Hematopoietic multipotent progenitor cell treated with erythropoietin and hydrocortisone succinate and interleukin-3 and kit ligand, for 8 days (in vitro differentiated cells): ENCODE data around the gene SSTR5.

Source experiments
- DNase-seq: peaks from one replicate; pipeline ENCODE4 v3.0.0-alpha.2; 2015

SSTR5 gene

DNA sequence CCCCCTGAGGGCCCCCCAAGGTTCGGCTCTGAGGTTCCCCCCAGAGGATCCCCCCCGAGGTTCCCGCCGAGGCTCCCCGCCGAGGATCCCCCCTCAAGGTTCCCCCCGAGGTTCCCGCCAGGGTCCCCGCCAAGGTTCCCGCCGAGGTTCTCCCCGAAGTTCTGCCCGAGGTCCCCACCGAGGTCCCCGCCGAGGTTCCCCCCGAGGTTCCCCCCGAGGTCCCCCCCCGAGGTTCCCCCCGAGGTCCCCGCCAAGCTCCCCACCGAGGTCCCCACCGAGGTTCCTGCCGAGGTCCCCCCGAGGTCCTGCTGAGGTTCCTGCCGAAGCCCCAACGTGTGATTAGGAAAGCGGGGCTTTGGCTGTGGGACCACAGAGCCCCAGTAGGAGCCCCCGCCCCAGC is 32.2 kb upstream of the SSTR5 start:
- no peak for DNase-seq

DNA sequence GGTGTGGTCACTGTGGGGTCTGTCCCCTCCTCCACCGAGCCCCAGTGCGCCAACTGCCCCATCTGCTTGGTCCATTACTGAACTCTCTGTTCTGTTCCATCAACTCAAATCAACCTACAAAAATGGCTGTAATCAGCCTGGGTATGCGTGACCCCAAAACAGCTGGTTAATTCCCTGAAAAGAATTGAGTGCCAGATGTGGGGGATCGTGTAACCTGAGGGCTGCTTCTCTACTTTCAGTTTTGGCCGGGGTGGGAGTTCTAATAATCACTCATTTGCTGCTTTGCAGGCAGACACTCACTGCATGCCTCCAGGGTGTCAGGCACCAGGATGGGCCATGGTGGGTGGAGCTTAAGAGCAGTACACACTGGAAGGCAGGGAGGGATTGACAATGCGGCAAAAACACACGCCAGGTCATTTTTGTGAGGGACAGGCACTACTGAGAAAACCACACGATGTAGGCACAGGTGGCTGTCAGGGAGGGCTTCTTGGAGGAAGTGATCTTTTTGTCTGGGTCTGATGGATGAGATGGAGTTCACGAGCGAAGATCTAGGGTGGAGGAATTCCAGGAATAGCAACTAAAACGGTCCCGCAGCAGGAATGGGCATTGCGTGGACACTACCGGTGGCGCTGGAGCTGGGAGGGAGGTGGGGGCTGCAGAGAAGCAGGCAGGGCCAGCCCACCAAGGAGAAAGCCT is 30.4 kb upstream of the SSTR5 start:
- no peak for DNase-seq

DNA sequence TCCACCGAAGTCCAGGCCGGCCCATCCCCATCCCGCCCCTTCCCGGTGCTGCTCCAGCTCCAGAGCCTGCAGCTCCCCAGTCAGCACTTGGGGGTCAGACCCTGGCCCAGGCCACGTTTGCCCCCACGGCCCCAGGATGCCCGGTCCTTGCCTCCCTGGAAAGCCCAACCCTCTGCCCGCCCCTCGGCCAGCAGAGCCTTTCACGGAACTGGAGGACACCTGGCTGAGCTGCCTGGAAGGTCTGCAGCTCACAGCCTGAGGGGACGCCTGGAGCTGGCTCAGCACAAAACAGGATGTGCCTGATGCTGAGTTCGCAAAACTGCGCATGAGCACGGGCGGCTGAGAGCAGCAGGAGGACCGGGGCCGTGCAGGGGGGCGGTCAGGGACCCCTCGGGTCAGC is 29.7 kb upstream of the SSTR5 start:
- DNase-seq = no peak

DNA sequence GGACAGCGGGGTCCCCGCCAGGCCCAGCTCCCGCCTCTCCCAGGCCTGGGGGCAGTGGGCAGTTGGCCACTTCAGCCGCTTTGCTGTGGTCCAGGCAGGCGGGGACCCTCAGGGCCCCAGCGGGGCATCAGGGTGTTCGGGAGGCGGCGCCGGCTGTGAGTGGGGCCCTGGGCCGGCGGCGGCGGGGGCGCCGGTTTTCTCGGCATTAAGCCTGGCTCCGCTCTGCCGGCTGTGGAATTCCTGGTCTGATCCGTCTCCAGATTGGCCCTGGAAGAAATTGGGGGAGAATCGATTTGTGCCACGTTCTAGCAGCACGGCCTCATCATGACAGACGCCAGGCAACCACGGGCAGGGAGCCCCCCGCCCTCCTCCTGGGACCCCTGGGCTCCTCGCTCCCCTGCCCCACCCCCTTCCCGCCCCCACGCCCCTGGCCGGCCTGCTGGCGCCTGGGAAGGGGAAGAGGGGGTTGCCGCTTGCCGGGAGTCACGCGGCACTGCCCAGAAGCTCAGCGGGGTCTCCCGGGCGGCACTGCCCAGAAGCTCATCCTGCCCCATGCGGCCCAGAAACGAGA is 28.6 kb upstream of the SSTR5 start:
- DNase-seq = no peak

DNA sequence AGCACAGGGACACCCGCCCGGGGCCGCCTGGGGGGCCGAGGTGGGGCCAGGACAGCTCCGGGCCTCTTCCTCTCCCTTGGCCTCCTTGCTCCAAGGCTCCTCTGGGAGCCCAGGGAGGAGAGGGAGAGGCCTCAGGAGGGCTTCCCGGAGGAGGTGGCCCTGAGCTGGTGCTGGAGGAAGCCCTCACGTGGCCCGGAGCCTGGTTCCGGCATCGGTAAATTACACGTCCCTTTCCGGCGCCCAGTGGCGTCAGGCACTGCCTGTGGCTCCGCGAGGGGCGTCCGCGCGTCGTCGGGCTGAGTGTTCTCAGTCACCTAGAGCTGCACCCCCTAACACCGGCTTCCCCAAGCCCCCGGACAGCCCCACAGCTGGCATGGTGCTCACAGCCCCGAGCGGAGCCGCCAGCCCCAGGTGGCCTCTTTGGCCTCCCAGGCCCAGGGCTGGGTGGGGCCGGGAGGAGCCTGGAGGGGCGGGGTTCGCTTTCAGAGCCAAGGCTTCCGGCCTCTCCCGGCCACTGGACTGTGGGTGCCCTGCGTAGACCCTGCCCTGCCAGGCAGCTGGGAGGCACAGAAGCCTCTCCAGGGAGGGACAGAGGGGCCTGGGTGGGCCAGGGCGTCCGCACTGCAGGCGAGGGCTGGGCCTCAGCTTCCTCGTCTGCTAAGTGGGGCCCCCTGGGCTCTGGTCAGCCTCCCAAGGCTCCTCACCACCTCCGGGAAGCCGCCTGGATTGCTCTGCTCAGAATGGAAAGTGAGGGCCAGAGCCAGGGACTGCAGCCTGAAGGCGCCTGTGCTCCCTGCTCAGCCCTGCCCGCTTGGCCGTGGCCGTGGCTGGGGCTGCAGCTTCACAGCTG is 27.9 kb upstream of the SSTR5 start:
- DNase-seq = no peak

DNA sequence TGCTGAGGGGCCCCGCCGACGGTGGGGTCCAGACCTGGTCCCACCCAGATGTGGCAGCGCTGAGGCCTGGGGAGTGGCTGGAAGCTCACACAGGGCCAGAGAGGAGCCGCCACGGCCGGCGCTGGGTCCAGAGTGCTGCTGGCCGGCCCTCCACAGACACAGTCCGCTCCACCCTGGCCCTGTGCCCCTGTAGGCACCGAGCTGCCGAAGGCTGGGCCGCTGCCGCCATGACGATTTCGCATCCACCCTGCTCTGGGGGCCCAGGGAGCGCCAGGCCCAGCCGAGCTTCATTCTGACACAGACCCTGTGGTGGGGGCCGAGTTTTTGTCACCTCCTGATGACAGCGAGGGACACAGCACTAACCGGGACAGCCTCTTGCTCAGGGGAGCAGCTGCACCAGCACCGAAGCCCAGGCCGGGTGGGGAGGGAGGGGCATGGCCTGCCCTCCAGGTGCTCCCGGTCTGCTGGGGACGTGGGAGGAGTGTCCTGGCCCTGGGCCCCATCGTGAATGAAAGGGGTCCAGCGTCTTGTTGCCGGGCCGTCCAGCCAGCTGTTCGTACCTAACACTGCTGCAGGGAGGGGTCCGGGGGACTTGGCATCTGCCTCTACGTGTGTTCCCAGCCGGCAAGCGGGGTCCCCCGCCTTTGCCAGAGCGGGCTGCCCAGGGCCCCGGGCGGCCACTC is 27.1 kb upstream of the SSTR5 start:
- no peak for DNase-seq

DNA sequence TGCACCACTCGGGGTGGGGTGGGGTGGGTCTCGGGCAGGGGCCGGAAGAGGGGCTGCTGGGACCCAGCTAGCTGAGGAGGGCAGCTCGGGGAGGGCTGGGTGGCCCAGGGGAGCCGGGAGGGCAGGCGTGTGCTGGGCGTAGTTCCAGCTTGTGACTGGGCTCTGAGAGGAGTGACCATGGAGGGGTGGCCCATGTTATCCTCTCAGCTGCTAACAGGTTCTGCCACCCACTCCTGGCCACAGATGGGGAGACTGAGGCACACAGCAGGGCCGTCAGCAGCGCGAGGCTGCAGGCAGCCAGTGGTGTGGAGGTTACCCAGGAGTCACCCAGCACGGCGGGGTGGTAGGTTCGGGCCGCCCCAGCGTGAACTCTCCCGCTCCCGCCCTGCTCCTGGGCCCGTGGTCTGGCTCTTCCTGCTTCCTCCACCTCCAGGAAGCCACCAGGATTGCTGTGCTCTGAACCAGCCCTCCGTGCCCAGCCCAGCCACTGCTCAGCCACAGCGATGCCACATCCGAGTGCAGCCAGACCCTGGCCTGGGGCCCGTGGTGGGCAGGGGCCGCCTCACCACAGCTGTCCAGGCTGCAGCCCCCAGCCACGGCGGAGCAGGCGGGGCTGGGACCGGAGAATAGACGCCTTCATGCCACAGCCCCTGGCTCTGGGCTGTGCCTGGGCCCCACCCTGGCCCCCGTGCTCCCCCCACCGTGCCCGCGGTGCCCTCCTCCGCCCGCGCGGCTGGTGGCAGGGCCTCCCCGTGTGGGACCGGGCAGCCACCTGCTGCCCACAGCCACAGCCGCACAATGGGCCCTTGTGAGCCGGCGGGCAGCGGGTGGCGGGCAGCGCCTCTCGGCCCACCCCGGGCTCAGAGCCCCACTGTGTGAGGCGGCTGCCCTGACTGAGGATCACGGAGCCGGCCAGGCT is 26.3 kb upstream of the SSTR5 start:
- DNase-seq = no peak

DNA sequence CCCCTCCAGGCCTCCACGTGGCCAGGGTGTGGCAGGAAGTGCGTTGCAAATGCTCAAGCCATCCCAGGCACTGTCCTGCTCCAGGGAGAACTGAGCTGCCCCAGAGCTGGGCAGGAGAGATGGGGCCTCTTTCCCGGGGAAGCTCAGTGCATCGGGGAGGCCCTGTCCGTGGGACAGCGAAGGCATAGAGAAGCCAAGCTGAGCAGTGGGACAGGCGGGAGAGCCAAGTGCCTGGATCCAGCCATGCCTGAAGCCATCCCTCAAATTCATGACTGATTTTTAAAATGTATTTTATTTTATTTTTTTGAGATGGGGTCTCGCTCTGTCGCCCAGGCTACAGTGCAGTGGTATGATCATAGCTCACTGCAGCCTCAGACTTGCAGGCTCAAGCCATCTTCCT is 25.4 kb upstream of the SSTR5 start:
- DNase-seq = no peak

DNA sequence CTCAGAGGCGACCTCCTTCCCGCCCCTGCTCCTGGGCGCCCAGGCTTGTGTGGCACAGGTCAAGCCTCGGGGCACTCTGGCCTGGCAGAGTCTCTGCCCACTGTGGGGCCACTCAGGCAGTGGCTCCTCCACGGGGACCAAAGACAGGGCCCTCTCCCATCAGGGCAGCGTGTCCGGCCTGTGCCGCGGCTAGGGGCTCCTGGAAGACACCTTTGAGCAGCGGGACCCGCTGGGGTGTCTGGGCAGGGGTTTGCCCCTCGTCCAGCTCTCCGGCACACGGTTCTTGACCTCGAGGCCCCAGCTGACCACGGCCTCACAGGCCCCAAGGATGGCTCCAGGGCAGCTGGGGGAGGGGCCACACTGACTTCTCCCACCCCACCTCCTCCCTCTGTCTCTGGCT is 24.7 kb upstream of the SSTR5 start:
- DNase-seq = no peak

DNA sequence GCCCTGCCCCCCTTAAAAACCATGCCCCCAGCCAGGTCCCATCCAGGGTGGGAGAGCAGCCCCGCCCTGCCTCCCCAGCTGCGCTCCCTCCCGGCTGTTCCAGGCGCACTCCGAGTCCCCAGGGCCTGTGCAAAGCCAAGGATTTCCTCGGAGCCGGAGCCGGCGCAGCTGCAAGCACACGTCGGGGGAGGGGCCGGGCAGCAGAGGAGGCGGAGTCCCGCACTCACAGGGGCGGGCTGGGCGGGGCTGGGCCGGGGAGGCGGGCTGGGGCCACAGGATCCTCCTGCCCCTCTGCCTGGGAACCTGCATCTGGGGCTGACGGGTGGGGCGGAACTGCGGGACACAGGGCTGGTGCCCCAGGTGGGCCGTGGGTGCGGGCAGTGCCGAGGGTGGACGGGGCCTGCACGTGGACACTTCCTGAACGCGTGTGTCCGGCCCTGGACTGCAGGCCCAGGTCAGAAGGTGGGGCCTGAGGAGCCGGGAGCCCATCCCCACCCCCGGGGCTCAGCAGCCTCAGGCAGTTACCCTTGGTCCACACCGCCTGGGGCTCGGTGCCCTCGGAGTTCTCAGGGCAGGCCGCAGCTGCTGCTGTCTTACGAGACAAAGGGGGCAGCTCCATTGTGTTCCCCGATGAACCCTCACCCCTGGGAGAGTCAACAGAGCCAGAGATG is 24.0 kb upstream of the SSTR5 start:
- DNase-seq = peak; percentile 8

DNA sequence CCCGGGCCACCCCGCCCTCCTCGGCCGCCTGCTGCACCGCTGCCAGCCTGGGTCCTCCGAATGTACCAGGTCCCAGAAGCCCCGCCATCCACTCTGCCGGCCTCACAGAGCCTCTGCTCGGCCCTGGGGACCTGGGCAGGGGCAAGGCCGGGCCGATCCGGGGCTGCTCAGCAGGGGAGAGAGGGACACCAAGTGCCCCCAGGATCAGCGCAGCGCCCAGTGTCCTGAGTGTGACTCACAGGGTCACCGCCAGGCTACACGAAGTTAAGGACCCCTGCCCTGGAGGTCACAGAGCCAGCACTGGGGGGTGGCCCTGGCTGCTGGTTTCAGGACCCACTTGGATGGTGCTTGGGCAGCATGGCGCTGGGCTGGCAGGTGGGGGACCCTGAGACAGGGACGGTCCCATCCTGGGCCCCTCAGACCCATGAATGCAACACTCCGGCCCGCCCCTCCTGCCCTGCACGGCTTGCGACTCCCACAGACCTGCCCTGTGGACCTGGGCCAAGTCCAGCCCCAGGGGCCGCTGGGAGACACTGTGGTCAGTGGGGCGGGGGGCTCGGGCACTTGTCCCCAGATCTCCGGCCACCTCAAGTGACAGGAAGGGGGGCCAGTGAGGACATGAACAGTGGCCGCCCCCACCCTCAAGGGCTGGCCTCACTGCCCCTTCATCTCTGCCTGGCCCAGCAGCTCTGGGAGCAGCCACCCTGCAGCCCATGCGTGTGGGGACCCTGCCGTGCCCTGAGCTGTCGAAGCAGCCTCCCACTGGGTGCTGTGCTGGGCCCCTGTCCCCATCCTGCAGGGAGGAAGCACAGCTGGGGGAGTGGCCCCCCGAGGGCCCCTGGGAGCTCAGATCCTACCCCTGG is 23.2 kb upstream of the SSTR5 start:
- DNase-seq = no peak

DNA sequence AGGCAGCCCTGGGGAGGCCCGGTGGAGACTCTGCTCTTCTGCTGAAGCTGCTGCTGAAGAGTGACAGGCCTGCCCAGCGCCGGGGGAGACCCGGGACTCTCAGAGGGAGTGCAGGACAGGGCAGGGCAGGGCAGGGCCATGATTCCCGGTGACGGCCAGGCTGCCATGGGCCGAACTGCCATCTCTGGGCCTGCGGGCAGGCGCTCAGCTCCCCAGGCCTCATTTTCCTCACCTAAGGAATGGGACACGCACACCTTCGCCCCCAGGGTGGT is 22.6 kb upstream of the SSTR5 start:
- DNase-seq = no peak

DNA sequence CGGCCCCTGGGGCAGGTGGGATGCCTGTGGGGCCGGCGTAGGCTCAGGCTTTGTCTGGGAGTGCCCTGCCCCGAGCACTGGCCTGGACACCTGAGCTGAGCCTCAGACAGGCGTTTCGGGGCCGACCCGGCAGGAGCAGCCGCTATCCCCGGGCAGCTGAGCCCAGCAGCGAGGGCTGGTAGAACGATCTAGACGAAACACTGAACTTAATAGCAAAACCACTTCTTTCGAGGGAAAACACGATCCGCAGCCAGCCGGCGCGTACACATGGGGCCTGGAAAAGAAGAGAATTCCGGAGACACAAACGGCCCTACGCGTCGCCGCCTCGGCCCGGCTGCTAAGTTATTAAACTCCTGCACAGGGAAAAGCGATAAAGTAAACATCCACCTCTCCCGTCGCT is 22.0 kb upstream of the SSTR5 start:
- DNase-seq = no peak

DNA sequence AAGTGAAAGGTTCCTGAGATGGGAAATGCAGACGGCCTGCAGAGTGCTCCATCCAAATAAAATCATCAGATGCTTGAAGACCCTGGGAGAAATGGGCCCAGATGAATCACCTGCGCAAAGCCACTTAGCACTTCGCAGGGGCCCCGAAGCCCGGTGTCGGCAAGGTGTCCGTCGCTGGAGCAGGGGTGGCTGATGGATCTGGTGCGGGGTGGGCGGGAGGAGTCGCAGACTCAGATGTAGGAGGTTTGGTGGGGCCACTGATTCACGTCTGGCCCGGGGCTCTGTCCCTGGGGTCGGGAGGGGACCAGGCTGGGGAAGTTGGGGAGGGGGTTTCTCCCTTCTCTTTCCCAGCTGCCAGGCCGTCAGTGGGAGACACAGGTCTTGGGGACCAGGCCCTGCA is 21.6 kb upstream of the SSTR5 start:
- DNase-seq = no peak

DNA sequence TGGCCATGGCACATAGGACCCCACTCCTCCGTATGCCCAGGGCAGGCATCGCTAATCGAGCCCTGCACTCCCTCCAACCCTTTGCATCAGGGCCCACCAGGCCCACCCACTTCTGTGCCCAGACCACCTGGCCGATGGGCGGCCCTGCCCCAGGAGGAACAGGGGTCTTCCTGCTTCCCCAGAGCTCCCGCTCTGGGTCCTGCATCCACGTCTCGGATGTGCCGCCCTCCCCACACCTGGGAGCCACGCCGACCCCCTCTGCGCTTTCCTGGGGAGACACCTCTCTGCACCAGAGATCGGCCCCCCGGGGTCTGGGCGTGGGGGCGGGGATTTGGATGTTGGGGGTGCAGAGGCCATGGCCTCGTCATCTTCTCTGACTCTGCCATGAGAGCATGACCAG is 21.1 kb upstream of the SSTR5 start:
- no peak for DNase-seq

DNA sequence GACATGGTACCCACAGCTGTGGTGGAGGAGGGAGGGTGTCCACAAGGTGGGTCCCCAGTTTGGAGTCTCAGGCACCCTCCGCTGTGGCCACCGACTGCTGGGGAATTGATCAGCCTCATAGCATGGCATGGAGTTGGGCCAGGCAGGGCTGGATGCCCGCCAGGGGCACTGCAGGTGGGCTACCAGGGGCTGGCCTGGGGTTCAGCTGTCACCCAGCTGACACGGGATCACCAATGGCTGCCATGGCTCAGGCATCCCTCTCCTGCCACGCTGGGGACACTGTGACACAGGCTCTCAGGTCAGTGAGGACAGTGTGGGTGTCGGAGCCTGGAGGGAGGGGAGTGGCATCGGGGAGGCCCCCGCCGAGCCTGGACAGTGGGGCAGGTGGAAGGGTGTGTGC is 19.8 kb upstream of the SSTR5 start:
- DNase-seq = no peak

DNA sequence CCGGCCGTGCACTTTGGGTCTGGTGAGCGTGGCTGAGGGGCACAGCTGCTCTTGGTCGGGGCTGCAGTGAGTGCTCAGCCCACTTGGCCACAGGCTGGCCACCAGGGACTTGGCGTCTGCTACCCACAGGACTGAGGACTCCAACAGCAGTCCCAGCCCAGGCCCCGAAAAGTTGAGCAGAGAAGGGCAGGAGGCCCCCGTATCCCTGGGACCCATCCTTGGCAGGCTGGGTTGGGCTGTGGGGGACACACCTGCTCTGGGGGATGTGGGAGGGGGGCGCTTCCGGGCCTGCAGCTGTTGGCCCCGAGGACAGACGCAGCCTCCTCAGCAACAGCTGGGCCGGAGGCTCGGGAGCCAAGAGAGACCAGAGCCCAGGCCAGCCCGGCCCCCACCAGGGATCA is 19.4 kb upstream of the SSTR5 start:
- no peak for DNase-seq

DNA sequence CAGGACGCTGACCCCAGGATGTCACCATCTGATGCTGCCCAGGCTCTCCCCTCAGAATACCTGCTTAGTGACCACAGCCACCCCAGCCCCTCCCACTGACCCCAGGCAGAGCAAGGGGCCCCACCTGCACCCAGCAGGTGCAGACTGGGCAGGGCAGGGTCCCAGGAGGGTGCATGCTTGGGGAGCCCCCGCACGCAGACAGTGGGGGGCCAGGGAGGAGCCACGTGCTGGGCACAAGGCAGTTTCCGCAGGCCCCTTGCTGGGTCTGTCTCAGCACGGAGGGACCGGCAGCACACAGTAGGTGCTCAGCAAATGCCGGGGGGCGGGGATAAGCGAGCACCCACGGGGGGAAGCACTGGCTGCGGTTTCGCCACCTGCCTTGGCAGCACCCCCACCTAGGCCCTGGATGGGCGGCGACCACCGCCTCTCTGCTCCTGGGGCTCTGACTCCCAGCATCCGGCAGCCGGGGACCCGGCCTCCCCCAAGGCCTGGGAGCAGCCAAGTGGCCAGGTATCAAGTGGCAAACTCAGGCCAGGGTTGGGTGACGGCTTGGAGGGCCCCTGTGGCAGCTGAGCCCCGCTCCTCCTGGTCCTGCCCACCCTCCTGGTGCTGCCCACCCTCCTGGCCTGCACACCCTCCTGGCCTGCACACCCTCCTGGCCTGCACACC is 18.7 kb upstream of the SSTR5 start:
- DNase-seq = no peak

DNA sequence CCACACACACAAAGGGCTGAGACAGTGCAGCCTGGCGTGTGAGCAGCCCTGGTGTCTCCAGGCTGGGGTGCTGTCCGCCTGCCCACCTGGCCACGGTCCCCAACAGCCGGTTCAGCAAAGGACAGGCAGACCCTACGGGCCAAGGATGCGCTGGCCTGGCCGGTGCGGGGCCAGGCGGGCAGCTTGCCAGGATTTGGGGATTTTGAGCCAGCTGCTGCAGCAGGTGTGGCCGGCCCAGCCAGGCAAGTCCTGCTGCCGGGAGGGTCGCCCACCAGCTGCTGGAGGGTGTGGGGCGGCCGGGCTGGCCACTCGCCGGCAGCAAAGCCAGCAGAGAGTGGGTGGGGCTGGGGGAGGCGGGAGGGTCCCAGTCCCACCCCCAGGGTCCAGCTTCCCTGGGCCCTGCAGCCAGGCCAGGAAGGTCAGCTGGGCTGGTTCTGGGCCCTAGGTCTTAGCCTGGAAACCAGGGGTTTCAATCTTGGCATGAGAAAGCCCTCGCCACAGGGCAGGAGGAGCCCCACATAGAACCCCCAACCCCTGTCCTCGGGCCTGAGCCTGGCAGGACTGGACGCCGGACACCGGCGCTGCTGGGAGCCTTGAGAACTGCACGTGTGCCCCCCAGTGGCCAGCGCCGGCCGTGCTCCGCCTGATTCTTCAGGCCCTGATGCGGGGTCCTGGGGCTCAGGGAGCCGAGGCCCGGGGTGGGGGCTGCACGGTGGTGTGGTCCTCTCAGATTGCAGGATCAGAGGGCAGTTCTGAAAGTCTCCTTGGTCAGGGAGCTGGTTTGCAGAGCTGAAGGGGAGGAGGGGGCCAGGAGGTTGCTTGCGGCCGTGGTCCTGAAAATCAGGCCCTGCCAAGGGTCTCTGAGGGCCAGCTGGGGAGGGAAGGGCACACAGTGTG is 17.6 kb upstream of the SSTR5 start:
- peak; percentile 6 for DNase-seq

DNA sequence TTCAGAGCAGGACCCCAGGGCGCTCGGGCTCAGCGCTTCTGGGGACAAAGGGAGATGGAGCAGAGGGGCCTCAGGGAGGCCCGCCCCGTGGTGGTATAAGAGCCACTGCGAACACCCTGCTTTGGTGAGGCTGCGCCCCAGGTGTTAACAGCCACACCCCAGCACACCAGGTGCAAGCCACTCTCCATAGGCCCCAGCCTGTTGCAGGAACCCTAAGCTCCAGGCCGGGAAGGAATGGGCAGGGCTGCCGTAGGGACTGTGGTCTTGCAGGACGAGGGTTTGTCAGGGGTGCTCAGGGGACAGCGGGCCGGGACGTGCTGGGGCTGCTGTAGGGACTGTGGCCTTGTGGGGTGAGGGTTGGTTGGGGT is 17.0 kb upstream of the SSTR5 start:
- no peak for DNase-seq
